Upper lobe of left lung (tissue), 4 donors: ENCODE data around the gene GNB3.

ENCODE experiments used
- CTCF ChIP-seq, 6 experiments: fragments of 450-650 bp in 4 of 6; fragments of 200-600 bp in 2 of 6; sonication (generic) in 2 of 6; IDR thresholded peaks; one replicate each; pipeline ENCODE4 v1.5.1; 2016 to 2019; ENCODE audit warnings: antibody characterized with exemption in 6 of 6
- EP300 ChIP-seq, 4 donors: sonication (generic); formaldehyde crosslinking; IDR thresholded peaks; one replicate each; pipeline ENCODE4 v1.5.1; 2017; ENCODE audit warnings: antibody characterized with exemption in 4 of 4, control low read depth in 2 of 4
- POLR2A ChIP-seq, 4 donors: fragments of 450-650 bp; IDR thresholded peaks; one replicate each; pipeline ENCODE4 v1.5.1; 2016 to 2017; ENCODE audit warnings: antibody characterized with exemption in 4 of 4, mild to moderate bottlenecking in 2 of 4
- POLR2AphosphoS5 ChIP-seq, 2 donors: sonication (generic); formaldehyde crosslinking; IDR thresholded peaks; one replicate each; pipeline ENCODE4 v1.5.1; 2017; ENCODE audit warnings: antibody characterized with exemption in 2 of 2

- no peak for TF ChIP-seq CTCF (IDR thresholded peaks at IDR 0.05)
- TF ChIP-seq POLR2A (IDR thresholded peaks at IDR 0.05): no peak
- TF ChIP-seq POLR2AphosphoS5 (IDR thresholded peaks at IDR 0.05): no peak
- no peak for TF ChIP-seq EP300 (IDR thresholded peaks at IDR 0.05)
Observed at GRCh38 chr12:6834873-6835272, 5.9 kb upstream of the GNB3 start.
